GM21737 (cell line): ENCODE results near the gene KRT86.
A peak's percentile ranks its signal among the peaks of the same experiment; 100 is the strongest.
"Not testable (repeated sequence)": the region's sequence is repeated elsewhere in the genome, so short reads cannot be mapped to it uniquely, and the experiment has no call there.

ENCODE experiments used
- ATAC-seq: cut with Tn5 transposase; IDR thresholded peaks from one replicate; pipeline ENCODE4 v1.9.1; 2021; ENCODE audit warnings: mild to moderate bottlenecking, moderate library complexity; ENCODE audit not compliant: unreplicated experiment

The KRT86 gene

DNA sequence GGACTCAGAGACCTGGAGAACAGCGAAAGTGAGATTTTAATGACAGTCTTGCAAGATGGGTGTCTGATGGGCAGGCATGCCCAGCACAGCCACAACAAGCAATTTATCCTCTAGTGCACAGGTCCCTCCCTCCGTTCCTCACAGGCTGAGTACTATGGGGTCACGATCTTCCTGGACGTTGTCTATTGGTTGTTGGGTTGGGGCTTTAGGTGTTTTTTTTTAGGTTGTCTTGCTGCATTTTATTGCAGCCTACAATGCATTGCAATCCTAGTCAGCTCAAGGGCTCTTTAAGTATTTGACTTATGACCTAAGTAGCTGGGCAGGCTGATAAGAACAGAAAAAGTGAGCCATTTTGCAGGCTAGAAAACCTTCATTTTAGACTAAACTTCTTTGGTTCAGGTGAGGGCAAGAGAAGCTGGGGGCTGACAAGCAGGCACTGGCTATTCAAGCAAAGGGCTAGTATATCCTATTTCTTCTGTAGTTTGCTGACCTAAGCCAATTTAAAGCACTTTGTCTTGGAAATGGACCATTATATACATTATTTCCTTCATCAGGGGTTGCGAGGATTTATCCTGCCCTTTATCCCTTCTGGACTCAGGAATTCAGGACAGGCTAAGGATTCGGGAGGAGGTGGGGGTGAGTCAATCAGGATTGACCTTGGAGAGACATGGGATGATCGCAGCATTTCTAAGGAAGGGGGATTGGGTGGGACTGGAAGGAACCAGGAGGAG is 35.4 kb upstream of the KRT86 start:
- ATAC-seq: no peak

DNA sequence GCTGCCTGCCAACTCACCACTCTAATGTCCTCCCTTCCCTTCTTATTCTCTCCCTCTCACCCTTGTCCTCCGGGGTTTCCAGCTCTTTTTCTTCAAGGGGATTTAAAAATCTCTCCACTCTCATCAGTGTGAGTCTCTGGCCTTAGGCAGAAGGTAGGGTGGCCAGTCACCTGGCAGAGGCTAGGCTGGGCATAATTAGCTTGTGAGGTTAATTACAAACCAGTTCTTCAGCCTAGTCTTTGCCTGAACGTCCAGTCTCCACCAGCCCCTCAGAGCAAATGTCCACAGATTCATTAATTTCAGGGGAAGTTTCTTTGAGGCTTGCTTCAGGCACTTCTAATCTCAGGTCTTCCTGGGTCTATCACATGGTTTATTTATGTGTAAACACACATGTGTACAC is 34.7 kb upstream of the KRT86 start:
- ATAC-seq: no peak

DNA sequence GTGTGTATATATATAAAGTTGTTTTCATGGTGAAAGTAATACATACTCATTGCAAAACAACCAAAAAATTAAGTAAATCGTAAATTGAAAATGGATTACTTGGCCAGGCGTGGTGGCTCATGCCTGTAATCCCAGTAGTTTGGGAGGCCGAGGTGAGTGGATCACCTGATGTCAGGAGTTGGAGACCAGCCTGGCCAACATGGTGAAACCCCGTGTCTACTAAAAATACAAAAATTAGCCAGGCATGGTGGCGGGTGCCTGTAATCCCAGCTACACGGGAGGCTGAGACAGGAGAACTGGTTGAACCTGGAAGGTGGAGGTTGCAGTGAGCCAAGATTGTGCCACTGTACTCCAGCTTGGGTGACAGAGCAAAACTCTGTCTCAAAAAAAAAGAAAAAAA is 34.2 kb upstream of the KRT86 start:
- not testable (repeated sequence) for ATAC-seq

DNA sequence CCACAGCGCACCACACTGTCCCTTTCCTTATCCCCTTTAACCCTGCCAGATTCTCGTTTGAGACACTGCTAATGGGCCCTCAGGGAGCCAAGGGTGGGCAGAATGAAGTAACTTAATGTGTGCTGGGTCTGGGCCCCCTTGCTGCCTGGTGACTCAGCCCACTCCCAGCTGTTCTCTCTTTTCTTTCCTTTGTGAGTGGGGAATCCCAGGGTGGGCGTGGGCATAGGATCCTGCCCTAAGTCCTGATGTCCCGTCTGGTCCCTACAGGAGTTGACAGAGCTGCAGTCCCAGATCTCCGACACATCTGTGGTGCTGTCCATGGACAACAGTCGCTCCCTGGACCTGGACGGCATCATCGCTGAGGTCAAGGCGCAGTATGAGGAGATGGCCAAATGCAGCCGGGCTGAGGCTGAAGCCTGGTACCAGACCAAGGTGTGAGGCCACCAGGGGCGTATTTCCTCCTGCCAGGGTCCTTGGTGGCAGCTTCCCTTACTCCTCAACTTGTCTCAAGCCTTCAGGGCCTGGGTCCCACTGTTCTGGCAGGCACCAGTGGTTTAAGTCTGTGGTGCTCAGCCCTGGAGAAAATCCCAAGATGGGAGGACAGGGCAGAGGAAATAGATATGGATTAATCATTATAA is 33.1 kb upstream of the KRT86 start:
- ATAC-seq: no peak

DNA sequence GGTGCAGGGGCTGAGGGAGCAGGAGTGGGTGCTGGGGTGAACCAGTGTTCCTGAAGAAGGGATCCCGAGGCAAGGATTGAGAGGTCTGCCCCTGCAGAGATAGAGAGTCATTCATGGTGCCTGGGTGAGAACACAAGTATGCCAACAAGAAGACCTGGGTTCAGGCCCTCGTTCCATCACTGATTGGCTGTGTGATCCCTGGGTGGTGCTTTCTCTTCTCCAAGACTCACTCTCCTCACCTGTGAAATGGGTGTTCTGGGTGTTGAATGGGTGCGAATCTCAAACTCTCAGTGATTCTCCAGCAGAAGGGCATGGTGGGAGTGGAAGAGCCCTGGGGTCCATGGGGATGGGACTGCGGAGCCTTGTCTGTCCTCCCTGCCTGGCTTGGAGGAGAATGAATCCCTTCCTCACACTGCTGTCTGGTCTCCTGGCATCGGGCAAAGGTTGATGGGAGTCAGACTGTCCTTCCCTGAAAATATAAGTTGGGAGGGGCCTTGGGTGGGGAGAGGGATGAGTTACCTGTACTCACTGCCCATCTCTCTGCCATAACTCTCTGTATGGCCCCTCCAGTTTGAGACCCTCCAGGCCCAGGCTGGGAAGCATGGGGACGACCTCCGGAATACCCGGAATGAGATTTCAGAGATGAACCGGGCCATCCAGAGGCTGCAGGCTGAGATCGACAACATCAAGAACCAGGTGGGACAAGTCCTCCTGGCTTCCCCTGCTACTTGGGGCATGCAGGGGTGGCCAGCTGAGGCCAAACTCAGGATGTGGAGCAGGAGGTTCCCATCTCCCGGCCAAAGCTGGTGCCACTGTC is 31.8 kb upstream of the KRT86 start:
- no peak for ATAC-seq

DNA sequence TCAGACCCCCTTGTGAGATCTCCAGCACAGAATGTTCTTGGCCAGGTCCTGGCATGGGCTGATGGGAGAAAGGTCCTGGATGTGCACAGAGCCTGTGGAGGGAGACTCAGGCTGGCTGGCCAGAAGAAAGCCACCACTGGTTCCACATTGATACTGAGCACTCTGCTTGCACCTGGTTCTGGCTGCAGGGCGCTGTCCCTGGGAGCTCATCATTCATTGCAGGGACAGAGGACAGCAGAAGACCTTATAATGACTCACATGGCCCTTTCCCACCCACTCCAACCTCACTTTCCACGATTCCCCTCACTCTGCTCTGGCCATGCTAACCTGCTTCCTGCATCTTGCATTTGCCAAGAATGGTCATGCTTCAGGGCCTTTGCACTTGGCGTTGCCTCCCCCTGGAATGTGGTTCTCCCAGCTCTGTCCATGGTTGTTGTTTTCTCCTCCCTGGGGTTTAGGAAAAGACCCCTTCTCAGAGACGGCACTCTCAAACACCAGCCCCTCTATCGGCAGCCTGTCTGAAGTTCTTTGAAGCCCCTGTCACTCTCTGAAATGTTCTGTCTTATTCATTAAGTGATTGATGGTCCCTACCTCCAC is 31.1 kb upstream of the KRT86 start:
- ATAC-seq: no peak

DNA sequence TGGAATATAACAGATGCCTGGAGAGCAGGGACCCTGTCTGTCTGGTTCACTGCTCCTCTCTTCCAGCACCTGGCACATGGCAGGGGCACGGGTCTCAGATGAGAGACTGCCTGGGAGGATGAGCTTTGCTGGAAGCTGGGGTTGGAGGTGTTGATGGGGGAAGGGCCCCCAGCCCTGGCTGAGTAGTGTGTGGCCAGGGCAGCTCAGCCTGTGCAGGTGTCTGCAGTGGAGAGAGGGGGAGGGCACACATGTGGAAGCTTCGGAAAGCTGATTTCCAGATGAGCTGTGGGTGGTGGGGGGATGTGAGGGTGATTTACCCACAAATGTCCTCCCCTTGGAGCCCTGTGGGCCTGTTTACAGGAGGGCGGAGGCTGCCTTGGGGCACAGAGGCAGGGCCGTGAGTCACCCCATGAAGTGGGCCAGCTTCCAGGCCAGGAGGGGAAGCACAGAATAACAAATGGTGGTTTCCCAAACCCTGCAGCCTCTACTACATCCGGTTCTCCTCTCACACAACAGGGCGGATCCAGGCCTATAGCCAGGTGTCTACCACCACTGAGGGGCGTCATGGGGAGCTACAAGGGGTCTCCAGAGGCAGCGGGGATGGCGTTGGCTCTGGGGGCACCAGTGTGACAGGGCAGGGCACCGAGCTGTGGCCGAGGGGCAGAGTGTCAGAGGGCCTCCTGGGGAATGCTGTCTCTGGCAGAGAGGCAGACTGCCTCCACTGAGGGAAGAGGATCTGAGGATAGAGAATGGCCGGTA is 30.4 kb upstream of the KRT86 start:
- peak; percentile 89 for ATAC-seq

DNA sequence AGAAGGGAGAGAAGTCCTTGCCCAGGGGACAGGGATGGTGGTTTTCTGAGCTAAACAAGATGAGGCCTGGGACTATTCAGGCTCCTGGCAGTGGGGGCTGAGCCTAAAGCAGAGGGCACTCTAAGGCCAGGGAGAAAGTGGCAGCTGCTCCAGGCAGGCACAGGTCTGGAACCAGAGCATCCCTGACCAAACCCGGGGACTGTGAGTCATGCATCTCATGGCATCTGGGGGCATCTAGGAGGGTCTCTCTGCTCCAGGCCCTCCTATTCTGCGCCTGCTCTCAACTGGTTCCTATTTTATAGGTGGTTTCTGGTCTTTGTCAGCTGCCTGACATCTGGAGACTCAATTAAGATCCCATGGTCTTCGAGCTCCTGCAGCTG is 29.8 kb upstream of the KRT86 start:
- ATAC-seq: no peak

DNA sequence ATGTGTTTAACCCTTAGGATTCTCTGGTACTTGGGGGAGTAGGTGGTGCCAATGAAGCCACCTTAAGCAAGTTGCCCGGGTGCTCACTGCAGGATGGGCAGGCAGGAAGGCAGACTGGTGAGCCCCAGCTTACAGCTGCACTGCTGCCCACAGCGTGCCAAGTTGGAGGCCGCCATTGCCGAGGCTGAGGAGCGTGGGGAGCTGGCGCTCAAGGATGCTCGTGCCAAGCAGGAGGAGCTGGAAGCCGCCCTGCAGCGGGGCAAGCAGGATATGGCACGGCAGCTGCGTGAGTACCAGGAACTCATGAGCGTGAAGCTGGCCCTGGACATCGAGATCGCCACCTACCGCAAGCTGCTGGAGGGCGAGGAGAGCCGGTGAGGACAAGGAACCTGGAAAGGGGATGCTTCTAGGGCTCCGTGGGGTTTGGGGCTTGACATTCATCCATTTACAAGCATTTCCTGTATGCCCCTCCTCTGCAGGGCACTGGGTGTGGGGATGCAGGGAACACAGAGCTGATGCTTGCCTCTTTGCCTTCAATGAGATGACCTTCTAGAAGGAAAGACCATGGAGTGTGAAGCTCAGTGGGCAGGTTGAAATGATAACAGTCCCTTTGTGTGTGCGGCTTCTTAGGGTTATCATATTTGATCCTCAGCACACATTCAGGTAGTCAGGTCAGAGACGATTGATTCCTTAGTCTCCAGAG is 29.0 kb upstream of the KRT86 start:
- no peak for ATAC-seq

DNA sequence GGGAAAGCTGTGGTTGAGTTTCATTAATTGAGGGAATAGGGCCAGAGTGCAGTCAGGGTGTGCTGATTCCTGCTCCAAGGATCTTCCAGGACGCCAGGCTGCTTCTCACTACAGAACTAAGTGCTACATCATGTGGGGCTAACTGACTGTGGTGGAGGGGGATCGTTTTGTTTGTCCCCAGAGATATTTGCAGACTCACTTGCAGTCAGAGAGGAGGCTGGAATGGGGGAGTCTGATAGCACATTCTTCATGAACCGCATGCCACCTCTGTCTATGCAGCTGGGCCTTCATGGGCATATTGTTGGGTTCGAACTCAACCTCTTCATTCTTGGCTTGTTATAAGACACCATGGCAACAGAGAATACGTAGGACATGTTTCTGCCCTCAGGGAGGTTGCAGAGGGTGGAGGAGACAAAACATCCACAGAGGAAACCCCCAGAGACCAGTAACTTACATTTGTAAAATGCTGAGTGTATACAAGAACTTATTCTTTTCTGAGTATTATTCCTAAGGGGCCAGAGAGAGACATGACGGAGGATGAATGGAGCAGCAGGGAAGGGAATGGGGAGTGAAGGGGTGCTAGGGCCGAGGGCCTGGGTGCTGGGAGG is 28.4 kb upstream of the KRT86 start:
- ATAC-seq: no peak

DNA sequence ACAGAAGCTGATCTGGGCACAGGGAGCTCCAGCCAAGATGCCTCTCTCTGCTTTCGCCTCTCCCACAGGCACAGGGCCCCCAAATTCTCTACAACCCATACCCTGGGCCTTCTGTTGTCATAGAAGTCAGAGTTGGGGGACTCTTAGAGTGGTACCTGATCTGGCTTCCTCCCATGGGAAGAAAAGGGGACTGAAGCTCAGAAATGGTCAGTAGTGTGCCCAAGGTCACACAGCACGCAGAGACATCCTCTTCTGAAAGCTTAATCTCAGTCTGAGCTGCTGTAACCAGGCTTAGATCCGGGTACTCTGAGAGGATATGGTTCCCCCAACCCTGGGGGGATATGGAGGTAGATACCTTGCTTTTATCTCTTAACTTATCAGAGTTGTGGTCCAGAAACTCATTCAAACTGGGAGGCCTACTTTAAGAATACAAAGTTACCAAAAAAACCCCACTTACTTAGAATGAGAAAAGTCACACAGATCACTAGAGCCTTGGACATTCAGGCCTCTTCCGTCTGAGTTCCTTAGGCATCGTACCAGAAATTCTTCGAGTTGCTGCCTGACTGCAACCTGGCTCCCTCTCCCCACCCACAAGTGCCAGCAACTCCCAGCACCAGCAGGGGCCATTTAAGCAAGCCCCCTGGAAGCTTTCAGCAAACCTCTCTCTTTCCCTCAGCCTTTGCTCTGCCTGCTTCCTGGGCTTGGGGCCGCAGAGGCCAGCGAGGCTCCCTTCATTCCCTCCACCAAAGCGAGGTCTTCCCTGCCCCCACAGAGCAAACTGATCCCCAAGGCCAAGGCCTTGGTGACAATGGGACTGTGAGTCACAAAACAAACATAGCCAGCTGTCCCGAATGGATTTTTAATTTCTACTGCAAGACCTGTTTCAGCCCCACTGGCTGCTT is 27.5 kb upstream of the KRT86 start:
- no peak for ATAC-seq

DNA sequence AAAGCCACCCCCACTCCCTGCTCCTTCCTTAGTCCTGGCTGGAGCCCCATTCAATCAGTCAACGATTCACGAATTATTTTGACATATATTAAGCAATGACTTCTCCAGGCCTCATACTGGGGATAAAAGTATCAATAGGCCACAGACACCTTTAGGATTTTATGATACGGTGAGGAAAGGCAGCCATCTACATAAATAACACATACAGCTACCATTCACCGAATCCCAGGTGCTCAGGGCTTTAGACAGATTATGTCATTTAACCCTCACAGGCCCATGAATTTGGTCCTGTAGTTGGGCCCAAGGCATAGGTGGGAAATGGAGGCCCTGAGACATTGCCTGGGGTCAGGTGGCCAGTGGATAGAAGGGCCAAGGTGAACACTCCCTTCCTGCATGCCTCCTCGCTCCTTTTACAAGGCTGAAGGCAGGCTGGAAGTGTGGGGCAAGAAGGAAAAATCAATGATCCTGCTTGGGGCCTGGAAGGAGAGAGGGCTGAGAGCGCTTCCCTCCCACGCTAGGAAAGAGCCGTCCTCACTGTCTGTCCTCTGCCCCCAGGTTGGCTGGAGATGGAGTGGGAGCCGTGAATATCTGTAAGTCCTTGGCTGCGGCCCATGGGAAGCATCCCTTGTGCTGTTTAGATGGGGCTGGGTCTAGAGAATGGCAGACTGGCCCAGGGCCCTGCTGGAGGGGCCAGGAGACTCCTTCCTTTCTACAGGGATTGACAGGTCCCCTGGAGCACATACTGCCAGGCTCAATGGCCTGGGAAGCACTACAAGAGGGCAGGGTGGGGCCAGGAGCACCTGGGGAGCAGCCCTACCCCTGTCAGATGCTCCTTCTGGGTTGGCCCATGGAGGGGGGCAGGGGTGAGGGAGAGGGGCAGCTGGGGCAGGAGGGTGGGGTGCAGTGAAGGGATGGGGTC is 26.6 kb upstream of the KRT86 start:
- ATAC-seq: no peak

DNA sequence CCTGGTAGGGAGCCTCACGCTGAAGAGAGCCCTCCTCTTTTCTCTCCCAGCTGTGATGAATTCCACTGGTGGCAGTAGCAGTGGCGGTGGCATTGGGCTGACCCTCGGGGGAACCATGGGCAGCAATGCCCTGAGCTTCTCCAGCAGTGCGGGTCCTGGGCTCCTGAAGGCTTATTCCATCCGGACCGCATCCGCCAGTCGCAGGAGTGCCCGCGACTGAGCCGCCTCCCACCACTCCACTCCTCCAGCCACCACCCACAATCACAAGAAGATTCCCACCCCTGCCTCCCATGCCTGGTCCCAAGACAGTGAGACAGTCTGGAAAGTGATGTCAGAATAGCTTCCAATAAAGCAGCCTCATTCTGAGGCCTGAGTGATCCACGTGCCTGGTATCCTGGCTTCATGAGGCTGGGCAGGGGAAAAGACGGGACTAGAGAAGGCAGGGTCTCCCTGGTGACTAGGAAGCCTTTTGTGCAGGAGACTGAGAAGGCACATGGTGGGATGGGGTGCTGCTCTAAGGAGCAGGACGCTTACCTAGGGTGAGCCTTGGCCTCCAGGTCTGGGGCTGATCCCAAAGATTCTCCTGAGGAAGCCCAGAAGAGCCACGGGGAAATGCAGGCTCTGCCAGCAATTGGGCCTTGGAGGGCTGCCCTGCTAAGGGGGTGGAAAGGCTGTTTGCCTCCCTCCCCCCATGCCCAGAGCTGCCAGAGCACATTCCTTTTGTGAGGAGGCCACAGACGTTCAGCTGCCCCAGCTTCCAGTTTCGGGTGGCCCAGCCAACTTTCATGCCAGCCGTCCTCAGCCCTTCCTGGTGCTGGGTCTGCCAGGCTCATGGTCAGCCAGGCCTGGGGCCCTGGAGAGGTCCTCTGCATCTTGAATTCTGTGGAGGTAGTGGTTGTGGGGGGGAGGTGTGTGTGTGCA is 25.6 kb upstream of the KRT86 start:
- ATAC-seq: no peak

DNA sequence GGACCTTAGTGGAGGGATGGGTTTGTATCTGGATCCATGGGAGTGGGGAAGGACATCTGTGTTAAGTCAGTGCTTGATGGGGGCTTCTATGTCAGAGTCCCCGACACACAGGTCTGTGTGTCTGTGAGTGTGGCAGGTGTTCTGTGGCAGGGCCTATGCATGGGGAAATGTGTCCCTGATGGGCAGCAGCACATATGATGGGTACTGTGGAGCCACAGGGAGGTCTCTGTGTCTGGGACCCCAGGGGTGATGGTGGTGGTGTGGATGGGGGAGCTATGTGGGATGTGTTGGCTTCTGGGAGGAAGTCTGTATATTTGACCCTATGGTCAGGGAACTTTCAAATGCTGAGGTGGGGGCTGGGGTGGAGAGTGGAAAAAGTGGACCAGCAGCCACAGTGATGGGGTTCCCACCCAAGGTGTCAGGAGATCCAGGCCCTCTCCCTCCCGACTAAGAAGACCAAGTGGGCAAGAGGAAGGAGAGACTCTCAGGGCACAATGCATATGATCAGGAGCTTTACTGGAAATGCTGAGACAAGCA is 24.9 kb upstream of the KRT86 start:
- no peak for ATAC-seq

DNA sequence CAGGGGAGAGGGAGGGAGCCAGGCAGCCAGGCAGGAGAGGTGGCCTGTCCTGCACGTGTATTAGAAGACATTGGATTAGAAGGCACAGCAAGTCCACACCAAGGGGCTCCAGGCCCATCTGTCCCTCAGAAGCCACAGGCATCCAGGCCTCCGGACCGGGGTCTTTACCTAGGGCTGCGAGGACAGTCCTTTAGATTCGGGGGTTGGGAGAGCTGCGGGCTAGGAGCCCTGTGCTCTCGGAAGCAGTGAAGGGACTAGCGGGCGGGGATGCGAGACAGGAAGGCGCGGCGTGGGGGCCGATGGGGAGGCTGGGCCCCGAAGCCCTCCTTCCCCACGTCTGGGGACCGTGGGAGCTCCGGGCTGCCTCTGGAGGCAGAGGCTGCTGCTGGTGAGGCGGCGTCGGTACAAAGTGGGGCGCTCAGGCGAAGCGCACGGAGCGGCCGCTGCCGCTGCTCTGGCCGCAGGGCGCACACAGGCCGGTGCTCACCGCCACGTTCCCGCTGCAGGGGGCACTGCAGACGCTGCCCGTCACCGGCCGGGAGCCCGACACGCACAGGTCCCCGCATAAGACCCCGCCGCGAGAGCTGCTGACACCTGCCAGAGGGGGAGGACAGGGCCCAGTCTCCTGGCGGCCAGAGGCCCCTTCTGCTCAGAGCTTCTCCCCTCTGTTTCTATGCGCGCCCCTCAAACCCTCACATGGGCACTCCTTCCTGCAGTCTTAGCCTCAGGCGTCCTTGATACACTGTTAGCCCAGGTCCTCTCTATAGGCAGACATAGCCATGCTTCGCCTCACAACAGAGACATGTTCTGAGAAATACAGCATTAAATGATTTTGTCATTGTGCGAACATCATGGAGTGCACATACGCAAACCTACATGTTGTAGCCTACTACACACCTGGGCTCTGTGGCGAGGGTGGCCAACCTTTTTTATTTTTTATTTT is 24.1 kb upstream of the KRT86 start:
- no peak for ATAC-seq
